ENCODE results near the gene FMN2. TPM values are rescaled to one million over a fixed set of nuclear protein-coding genes. Genes with fewer than 3 reads are reported as not detected.

FMN2 gene
- total RNA-seq, 1 donor from 2014 or later = 3.5 TPM

DNA sequence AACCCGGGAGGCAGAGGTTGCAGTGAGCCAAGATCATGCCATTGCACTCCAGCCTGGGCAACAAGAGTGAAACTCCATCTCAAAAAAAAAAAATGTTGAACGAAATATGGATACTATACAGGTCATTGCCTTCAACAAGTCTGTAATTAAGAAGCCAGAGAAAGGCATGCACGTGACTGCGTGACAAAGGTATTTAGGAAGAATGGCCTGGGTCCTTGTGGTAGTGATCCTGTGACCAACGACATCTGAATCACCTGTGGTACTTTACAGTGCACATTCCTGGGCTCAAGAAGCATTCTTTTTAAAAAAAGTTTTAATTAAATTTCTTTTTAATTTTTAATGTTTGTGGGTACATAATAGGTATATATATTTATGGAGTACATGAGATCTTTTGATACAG is 405.3 kb downstream of the FMN2 start:
- H3K4me1 Mint-ChIP-seq (ENCODE audit: low read depth) = peaks cover 14% of the 10 kb centered on the region
- peaks cover 3% of the 10 kb centered on the region for H3K9me3 Mint-ChIP-seq (ENCODE audit: low read depth)
- H3K27ac Mint-ChIP-seq (ENCODE audit: unreplicated experiment) = no peak overlapping the region
- no peaks in the 10 kb centered on the region for H3K27me3 Mint-ChIP-seq (ENCODE audit: low read depth)
- TF ChIP-seq, protein P1, sequence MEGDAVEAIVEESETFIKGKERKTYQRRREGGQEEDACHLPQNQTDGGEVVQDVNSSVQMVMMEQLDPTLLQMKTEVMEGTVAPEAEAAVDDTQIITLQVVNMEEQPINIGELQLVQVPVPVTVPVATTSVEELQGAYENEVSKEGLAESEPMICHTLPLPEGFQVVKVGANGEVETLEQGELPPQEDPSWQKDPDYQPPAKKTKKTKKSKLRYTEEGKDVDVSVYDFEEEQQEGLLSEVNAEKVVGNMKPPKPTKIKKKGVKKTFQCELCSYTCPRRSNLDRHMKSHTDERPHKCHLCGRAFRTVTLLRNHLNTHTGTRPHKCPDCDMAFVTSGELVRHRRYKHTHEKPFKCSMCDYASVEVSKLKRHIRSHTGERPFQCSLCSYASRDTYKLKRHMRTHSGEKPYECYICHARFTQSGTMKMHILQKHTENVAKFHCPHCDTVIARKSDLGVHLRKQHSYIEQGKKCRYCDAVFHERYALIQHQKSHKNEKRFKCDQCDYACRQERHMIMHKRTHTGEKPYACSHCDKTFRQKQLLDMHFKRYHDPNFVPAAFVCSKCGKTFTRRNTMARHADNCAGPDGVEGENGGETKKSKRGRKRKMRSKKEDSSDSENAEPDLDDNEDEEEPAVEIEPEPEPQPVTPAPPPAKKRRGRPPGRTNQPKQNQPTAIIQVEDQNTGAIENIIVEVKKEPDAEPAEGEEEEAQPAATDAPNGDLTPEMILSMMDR (IDR thresholded peaks at IDR 0.05) = no peak
- no peaks in the 10 kb centered on the region for H3K36me3 Mint-ChIP-seq (ENCODE audit: low read depth)
- no peak overlapping the region for H3K4me3 Mint-ChIP-seq (ENCODE audit: unreplicated experiment)
- no peak for DNase-seq (ENCODE audit: low spot score)

DNA sequence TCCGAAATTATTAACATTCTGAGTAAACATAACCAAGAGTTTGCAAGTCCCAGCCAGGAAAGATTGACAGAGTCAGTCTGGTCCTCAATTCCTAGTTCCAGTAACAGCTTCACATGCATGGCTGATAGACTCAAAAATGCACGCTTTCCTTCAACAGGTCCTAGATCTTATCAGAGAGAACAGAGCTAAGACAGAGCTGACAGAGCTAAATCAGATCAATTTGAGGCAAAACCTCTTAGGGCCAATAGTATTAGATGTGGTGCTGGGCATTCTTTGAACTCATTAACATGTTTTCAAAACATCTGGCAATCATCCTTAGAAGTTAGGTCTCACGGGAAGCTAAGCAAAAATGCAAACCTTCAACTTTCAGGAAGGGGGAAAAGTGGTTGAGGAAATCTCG is 406.2 kb downstream of the FMN2 start:
- Mint-ChIP-seq H3K27ac (ENCODE audit: unreplicated experiment) (no peak overlapping the region), H3K9me3 (ENCODE audit: low read depth) (peaks cover 3% of the 10 kb centered on the region)
- DNase-seq (ENCODE audit: low spot score) = no peak

DNA sequence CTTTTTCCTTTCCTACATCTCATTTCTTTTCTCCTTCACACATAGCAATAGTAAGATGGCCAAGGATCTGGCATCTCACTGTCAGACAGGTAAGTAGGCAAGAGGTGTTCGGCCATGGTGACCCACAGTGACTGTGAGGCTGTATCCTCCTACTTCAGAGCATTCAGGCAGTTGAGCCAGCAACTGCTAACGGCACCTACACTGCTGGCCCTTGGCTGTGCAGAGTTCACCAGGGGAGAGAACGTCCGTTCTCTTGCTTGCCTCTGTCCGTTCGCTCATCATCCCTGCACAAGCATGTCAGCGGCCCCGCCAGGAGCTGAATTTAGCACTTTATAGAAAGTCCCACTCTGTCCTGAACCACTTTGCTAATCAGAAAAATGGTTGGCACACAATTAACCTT is 406.7 kb downstream of the FMN2 start:
- no peak overlapping the region for H3K27ac Mint-ChIP-seq (ENCODE audit: unreplicated experiment)
- H3K36me3 Mint-ChIP-seq (ENCODE audit: low read depth) = no peaks in the 10 kb centered on the region
- no peak for DNase-seq (ENCODE audit: low spot score)
- TF ChIP-seq, protein P1 (IDR thresholded peaks at IDR 0.05) = no peak
- H3K4me1 Mint-ChIP-seq (ENCODE audit: low read depth) = peaks cover 5% of the 10 kb centered on the region
- no peaks in the 10 kb centered on the region for H3K27me3 Mint-ChIP-seq (ENCODE audit: low read depth)
- H3K4me3 Mint-ChIP-seq (ENCODE audit: unreplicated experiment) = no peak overlapping the region
- peaks cover 3% of the 10 kb centered on the region for H3K9me3 Mint-ChIP-seq (ENCODE audit: low read depth)

More for the DNA sequence above, 406.2 kb downstream of the FMN2 start:
- TF ChIP-seq, protein P1 (IDR thresholded peaks at IDR 0.05) = no peak
- H3K36me3 Mint-ChIP-seq (ENCODE audit: low read depth) = no peaks in the 10 kb centered on the region
- peaks cover 9% of the 10 kb centered on the region for H3K4me1 Mint-ChIP-seq (ENCODE audit: low read depth)
- no peak overlapping the region for H3K4me3 Mint-ChIP-seq (ENCODE audit: unreplicated experiment)
- no peaks in the 10 kb centered on the region for H3K27me3 Mint-ChIP-seq (ENCODE audit: low read depth)

DNA sequence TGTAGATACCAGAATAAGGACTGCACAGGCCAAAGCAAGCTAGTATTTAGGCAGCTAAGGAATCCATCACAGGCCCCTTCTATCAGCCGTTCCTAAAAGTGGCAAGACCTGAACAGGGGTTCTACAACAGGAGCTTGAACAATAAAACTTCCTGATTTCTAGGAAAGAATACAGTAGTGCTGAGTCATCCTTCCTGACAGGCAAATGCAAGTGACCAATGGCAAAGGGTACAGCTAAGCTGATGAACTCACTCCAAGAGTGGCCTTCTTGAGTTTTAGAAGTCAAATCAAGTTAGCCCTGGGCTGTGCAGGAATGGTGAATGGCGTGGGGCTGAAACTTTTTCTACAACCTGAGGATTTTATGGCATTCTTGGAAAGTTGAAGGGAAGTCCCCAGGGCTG is 407.3 kb downstream of the FMN2 start:
- TF ChIP-seq, protein P1 (IDR thresholded peaks at IDR 0.05) = no peak
- peaks cover 4% of the 10 kb centered on the region for H3K4me1 Mint-ChIP-seq (ENCODE audit: low read depth)
- no peak overlapping the region for H3K4me3 Mint-ChIP-seq (ENCODE audit: unreplicated experiment)
- H3K27me3 Mint-ChIP-seq (ENCODE audit: low read depth) = no peaks in the 10 kb centered on the region
- no peak for DNase-seq (ENCODE audit: low spot score)
- H3K27ac Mint-ChIP-seq (ENCODE audit: unreplicated experiment) = no peak overlapping the region
- peaks cover 3% of the 10 kb centered on the region for H3K9me3 Mint-ChIP-seq (ENCODE audit: low read depth)
- no peaks in the 10 kb centered on the region for H3K36me3 Mint-ChIP-seq (ENCODE audit: low read depth)

DNA sequence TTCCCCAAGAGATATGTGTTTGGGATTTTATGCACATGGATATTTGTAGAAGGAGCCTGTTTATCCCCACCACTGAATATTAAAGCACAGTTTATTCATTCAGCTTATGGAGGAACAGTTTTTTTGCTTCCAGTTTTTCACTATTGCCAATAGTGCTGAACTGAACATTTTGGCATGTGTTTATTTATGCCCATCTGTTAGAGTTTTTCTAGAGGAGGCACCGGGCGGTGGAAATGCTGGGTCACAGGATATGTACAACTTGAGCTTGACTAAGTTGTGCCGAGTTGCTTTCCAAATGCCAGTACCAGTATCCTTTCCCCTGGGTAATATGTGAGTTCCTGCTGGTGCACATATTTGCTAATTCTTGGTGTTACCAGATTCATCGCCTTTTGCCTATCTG is 409.0 kb downstream of the FMN2 start:
- no peak for DNase-seq (ENCODE audit: low spot score)
- TF ChIP-seq, protein P1 (IDR thresholded peaks at IDR 0.05) = no peak
- Mint-ChIP-seq H3K4me1 (ENCODE audit: low read depth) (peaks cover 4% of the 10 kb centered on the region), H3K36me3 (ENCODE audit: low read depth) (no peaks in the 10 kb centered on the region), H3K9me3 (ENCODE audit: low read depth) (peaks cover 3% of the 10 kb centered on the region), H3K27me3 (ENCODE audit: low read depth) (no peaks in the 10 kb centered on the region), H3K4me3 (ENCODE audit: unreplicated experiment) (no peak overlapping the region), H3K27ac (ENCODE audit: unreplicated experiment) (no peak overlapping the region)
